CD8-positive, alpha-beta memory T cell (primary cell): ENCODE measurements around the gene SMURF1. TPM values are rescaled to one million over a fixed set of nuclear protein-coding genes. Genes with fewer than 3 reads are reported as not detected.

ENCODE experiments used
- CTCF ChIA-PET: fragments of 350-600 bp; sonication (Branson Sonifier 250); formaldehyde crosslinking; loops from one replicate; lab custom pipeline; 2021; ENCODE audit warnings: antibody characterized with exemption; lab: Charles Lee
- POLR2A ChIA-PET: fragments of 350-600 bp; sonication (Branson Sonifier 250); formaldehyde crosslinking; loops from one replicate; lab custom pipeline; 2021; ENCODE audit warnings: antibody characterized with exemption; lab: Charles Lee
- DNase-seq, 5 donors: peaks; one replicate each; pipeline versions ENCODE4 v3.0.0 to v3.0.0-alpha.2; 2020 to 2022; ENCODE audit warnings: mixed read lengths in 1 of 5
- H3K27ac ChIP-seq: one replicate; pipeline ENCODE4 v1.7.0; 2013; ENCODE audit warnings: low read depth, mild to moderate bottlenecking, low read length, moderate library complexity
- H3K27me3 ChIP-seq: 2 replicates; pipeline ENCODE4 v1.7.0; 2013; ENCODE audit warnings: low read length, mild to moderate bottlenecking; ENCODE audit not compliant: insufficient read depth, poor library complexity, severe bottlenecking
- H3K36me3 ChIP-seq: 2 replicates; pipeline ENCODE4 v1.7.0; 2013; ENCODE audit warnings: mild to moderate bottlenecking, low read length, moderate library complexity; ENCODE audit not compliant: insufficient read depth
- H3K4me1 ChIP-seq: 2 replicates; pipeline ENCODE4 v1.7.0; 2013; ENCODE audit warnings: mild to moderate bottlenecking, low read length, moderate library complexity; ENCODE audit not compliant: insufficient read depth
- H3K4me3 ChIP-seq: 2 replicates; pipeline ENCODE4 v1.7.0; 2013; ENCODE audit warnings: mild to moderate bottlenecking, low read length
- H3K9me3 ChIP-seq: 2 replicates; pipeline ENCODE4 v1.7.0; 2013; ENCODE audit warnings: mild to moderate bottlenecking, low read length
- H3K27ac Mint-ChIP-seq, 8 donors: one replicate each; pipeline ENCODE4 v1.8.0; 2020 to 2021; ENCODE audit warnings: mixed read lengths in 8 of 8, mild to moderate bottlenecking in 6 of 8, inconsistent platforms in 3 of 8, moderate library complexity in 3 of 8
- H3K27me3 Mint-ChIP-seq, 2 donors: one replicate each; pipeline ENCODE4 v1.8.0; 2020 to 2021; ENCODE audit warnings: mixed read lengths in 2 of 2, mild to moderate bottlenecking in 1 of 2, moderate library complexity in 1 of 2
- H3K36me3 Mint-ChIP-seq, 3 donors: one replicate each; pipeline ENCODE4 v1.8.0; 2020 to 2021; ENCODE audit warnings: mixed read lengths in 3 of 3, inconsistent platforms in 1 of 3, mild to moderate bottlenecking in 1 of 3
- H3K4me1 Mint-ChIP-seq, 3 donors: one replicate each; pipeline ENCODE4 v1.8.0; 2020 to 2021; ENCODE audit warnings: mixed read lengths in 3 of 3, inconsistent platforms in 1 of 3, mild to moderate bottlenecking in 1 of 3
- H3K4me3 Mint-ChIP-seq, 7 donors: one replicate each; pipeline ENCODE4 v1.8.0; 2020 to 2021; ENCODE audit warnings: mixed read lengths in 7 of 7, mild to moderate bottlenecking in 6 of 7, moderate library complexity in 4 of 7, inconsistent platforms in 2 of 7
- H3K9me3 Mint-ChIP-seq, 5 donors: one replicate each; pipeline ENCODE4 v1.8.0; 2020 to 2022; ENCODE audit warnings: mixed read lengths in 5 of 5, mild to moderate bottlenecking in 3 of 5, moderate library complexity in 2 of 5, inconsistent platforms in 1 of 5
- polyA plus RNA-seq: library from polyadenylated mRNA; unstranded; fragments of 300-500 nt; fragmentation: Illumina TruSeq; gene quantifications from one replicate; pipeline ENCODE4 v1.2.3, GENCODE V29; 2021
- total RNA-seq, 2 experiments: library from RNA; stranded (reverse); gene quantifications; one replicate each; pipeline ENCODE4 v1.2.3, GENCODE V29; 2021

SMURF1 gene
- total and polyA plus RNA-seq, 3 experiments from 2014 or later = 2.2 to 14.9 (median 14.8) TPM

DNA sequence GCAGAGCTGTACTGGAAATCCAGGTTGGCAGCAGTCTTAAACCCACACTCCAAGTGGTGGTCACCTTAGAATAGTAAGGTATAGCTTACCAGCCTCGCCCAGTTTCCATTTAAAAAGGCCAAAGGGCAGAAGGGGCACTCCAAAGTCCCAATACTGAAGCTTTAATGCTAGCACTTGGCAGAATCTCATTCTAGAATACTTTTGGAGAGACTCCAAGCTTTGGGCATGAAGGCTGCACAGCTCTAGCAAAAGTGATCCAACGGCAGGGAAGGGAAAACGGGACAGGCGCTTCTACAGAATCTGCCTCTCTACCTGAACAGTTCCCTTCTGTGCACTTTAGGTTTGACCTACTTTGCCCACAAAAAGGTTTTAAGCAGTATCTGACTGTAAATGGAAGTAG, 19.7 kb downstream of the SMURF1 start:
- Mint-ChIP-seq H3K27me3 (no peaks in the 10 kb centered on the region), H3K36me3 (peaks cover 11 to 18% (median 14%) of the 10 kb centered on the region in 3 donors), H3K4me3 (no peak overlapping the region), H3K9me3 (no peaks in the 10 kb centered on the region), H3K27ac (no peak overlapping the region), H3K4me1 (peaks cover 35 to 64% (median 53%) of the 10 kb centered on the region in 3 donors)
- no peaks in the 10 kb centered on the region for H3K9me3 ChIP-seq
- no peak overlapping the region for H3K4me3 ChIP-seq
- DNase-seq = no peak
- POLR2A ChIA-PET = no interaction called here
- CTCF ChIA-PET = no interaction called here
- no peaks in the 10 kb centered on the region for H3K36me3 ChIP-seq
- no peaks in the 10 kb centered on the region for H3K27me3 ChIP-seq
- H3K27ac ChIP-seq = no peak overlapping the region
- peaks cover 15% of the 10 kb centered on the region for H3K4me1 ChIP-seq

DNA sequence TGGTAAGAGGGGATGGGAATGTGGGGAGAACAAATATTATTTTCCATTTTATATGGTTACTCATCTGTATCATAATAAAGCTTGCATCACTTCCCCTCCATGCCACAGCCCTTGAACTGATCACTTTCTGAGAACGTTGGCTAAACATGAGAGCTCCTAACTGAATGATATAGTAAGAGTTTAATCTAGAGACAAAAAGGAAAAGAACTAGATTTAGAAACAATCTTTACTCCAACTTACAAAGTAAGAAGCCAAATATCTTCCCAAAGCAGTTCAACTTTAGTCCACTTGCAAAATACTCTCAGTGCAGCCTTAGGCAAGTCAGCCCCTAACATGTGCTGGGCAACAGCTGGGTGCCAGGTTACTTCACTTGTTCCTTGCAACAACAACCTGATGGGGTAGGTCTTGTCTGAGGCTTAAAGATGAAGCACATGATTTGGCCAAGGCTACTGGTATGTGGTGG, 20.3 kb downstream of the SMURF1 start:
- Mint-ChIP-seq H3K9me3 (no peaks in the 10 kb centered on the region), H3K4me3 (no peak overlapping the region), H3K27ac (peak overlapping the region in 1 of 8 donors; percentile 50), H3K4me1 (peaks cover 34 to 64% (median 58%) of the 10 kb centered on the region in 3 donors), H3K27me3 (no peaks in the 10 kb centered on the region), H3K36me3 (peaks cover 11 to 20% (median 17%) of the 10 kb centered on the region in 3 donors)
- H3K27ac ChIP-seq = no peak overlapping the region
- peaks cover 15% of the 10 kb centered on the region for H3K4me1 ChIP-seq
- H3K9me3 ChIP-seq = no peaks in the 10 kb centered on the region
- CTCF ChIA-PET = no interaction called here
- DNase-seq = no peak
- H3K4me3 ChIP-seq = no peak overlapping the region
- no peaks in the 10 kb centered on the region for H3K36me3 ChIP-seq
- POLR2A ChIA-PET = no interaction called here
- H3K27me3 ChIP-seq = no peaks in the 10 kb centered on the region

DNA sequence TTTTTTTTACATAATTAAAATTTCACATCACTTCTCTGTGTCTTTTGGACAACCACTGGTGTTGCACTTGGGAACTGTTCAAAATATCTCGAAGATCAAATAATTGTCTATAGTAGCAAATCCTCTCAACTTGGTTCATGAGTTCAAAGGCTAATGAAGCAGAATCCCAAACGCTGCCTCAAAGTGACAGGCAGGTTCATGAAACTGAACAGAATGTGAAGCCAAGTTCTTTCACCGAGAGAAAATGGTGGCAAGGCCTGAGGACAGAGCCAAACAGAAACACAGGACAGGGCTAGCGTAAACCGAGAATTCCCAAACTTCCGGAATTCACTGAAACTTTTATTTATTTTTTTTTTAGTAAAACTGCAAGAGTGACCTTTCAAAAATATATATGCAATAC, 21.1 kb downstream of the SMURF1 start:
- no peaks in the 10 kb centered on the region for H3K27me3 ChIP-seq
- POLR2A ChIA-PET = no interaction called here
- Mint-ChIP-seq H3K36me3 (peaks cover 17 to 26% (median 20%) of the 10 kb centered on the region in 3 donors), H3K4me1 (peaks cover 40 to 66% (median 65%) of the 10 kb centered on the region in 3 donors), H3K27ac (no peak overlapping the region), H3K9me3 (peaks cover 0 to 2% (median 0%) of the 10 kb centered on the region in 5 donors), H3K4me3 (no peak overlapping the region), H3K27me3 (no peaks in the 10 kb centered on the region)
- CTCF ChIA-PET = no interaction called here
- no peak overlapping the region for H3K27ac ChIP-seq
- no peaks in the 10 kb centered on the region for H3K9me3 ChIP-seq
- no peak overlapping the region for H3K4me3 ChIP-seq
- no peak for DNase-seq
- peaks cover 15% of the 10 kb centered on the region for H3K4me1 ChIP-seq
- H3K36me3 ChIP-seq = no peaks in the 10 kb centered on the region

DNA sequence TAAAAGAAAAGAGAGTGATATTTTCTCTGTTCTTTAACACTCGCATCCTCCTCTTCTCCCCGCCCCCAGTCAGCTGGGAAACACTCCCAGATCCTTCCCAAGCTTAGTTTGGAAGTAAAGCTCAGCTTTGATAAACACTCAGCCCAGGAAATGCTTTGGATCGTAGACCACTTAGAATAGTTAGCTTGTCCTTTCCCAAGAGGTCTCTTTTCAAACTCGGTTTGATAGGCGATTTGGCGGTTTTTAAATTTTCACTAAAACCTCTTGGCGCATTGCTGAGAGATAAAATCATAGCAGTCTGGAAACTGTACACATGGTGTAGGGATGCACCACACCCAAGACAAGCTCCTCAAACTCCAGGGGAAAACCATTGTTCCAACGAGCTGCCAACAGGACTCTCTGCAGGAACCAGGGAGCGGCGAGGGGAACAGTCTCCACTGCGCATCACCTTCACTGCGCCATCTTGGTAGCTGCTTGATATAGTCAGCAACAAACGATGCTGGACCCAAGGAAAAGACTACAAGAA, 22.3 kb downstream of the SMURF1 start:
- CTCF ChIA-PET = interaction anchor here (0.7 kb wide), 1 partner anchor 18 kb away, joined by 3 read pairs; no protein-coding TSS in a partner anchor
- H3K4me3 Mint-ChIP-seq = no peak overlapping the region
- H3K27ac Mint-ChIP-seq = peak overlapping the region in 1 of 8 donors; percentile 29
- no peak for DNase-seq
- Histone ChIP-seq H3K4me3 (no peak overlapping the region), H3K4me1 (peaks cover 15% of the 10 kb centered on the region), H3K27ac (no peak overlapping the region), H3K36me3 (no peaks in the 10 kb centered on the region), H3K27me3 (no peaks in the 10 kb centered on the region), H3K9me3 (no peaks in the 10 kb centered on the region)
- POLR2A ChIA-PET = no interaction called here
- H3K4me1 Mint-ChIP-seq = peaks cover 37 to 59% (median 57%) of the 10 kb centered on the region in 3 donors
- no peaks in the 10 kb centered on the region for H3K27me3 Mint-ChIP-seq
- peaks cover 17 to 31% (median 23%) of the 10 kb centered on the region in 3 donors for H3K36me3 Mint-ChIP-seq
- H3K9me3 Mint-ChIP-seq = peaks cover 0 to 3% (median 0%) of the 10 kb centered on the region in 5 donors

DNA sequence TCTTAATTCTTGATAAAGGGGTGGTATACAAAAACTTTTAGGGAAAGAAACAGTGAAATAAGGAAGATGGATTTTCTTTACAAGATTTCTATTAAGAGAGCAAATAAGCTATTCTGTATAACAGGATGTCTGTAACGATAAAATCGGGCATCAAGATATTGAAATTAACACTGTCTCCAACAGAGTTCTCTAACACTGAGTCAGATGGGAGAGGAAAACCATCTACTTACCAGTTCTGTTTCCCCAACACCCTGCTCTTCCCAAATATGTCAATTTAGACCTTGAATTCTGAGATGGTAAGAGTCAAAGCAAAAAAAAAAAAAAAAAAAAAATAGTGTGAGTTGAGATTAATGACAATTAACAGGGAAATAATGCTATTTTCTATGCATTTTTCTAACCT, 23.0 kb downstream of the SMURF1 start:
- no peaks in the 10 kb centered on the region for H3K9me3 ChIP-seq
- peaks cover 41 to 62% (median 62%) of the 10 kb centered on the region in 3 donors for H3K4me1 Mint-ChIP-seq
- peaks cover 14% of the 10 kb centered on the region for H3K4me1 ChIP-seq
- ChIA-PET CTCF (interaction anchor here (0.7 kb wide), 1 partner anchor 18 kb away, joined by 3 read pairs; no protein-coding TSS in a partner anchor), POLR2A (no interaction called here)
- H3K27me3 Mint-ChIP-seq = no peaks in the 10 kb centered on the region
- peaks cover 0 to 4% (median 0%) of the 10 kb centered on the region in 5 donors for H3K9me3 Mint-ChIP-seq
- no peak overlapping the region for H3K27ac Mint-ChIP-seq
- no peak overlapping the region for H3K27ac ChIP-seq
- H3K27me3 ChIP-seq = no peaks in the 10 kb centered on the region
- H3K36me3 ChIP-seq = no peaks in the 10 kb centered on the region
- H3K4me3 Mint-ChIP-seq = no peak overlapping the region
- no peak overlapping the region for H3K4me3 ChIP-seq
- H3K36me3 Mint-ChIP-seq = peaks cover 17 to 31% (median 24%) of the 10 kb centered on the region in 3 donors
- no peak for DNase-seq

DNA sequence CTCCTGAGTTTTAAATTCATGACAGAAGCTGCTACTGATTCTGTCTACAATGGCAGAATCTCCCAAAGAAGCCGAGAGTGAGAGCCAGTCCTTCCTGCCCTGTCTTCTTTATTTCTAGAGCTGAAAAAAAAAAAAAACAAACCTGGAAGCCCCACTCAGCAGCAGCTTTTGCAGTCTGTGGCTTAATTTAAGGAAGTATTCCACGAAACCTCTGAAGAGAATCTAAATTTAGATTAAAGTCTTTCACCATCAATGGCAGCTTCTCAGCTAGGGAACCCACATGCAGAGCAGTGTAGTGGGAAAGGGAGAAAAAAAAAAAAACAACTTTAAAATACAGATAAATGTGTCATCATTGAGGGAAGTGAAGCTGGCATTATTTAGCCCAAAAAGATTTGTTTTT, 23.4 kb downstream of the SMURF1 start:
- peaks cover 38 to 62% (median 62%) of the 10 kb centered on the region in 3 donors for H3K4me1 Mint-ChIP-seq
- H3K9me3 Mint-ChIP-seq = peaks cover 0 to 4% (median 0%) of the 10 kb centered on the region in 5 donors
- peaks cover 15 to 31% (median 24%) of the 10 kb centered on the region in 3 donors for H3K36me3 Mint-ChIP-seq
- no peaks in the 10 kb centered on the region for H3K27me3 Mint-ChIP-seq
- H3K27ac Mint-ChIP-seq = peak overlapping the region in 1 of 8 donors; percentile 83
- H3K36me3 ChIP-seq = no peaks in the 10 kb centered on the region
- POLR2A ChIA-PET = no interaction called here
- H3K4me1 ChIP-seq = peaks cover 10% of the 10 kb centered on the region
- no peaks in the 10 kb centered on the region for H3K9me3 ChIP-seq
- no peaks in the 10 kb centered on the region for H3K27me3 ChIP-seq
- CTCF ChIA-PET = no interaction called here
- no peak for DNase-seq
- H3K4me3 ChIP-seq = no peak overlapping the region
- H3K27ac ChIP-seq = no peak overlapping the region
- H3K4me3 Mint-ChIP-seq = no peak overlapping the region

DNA sequence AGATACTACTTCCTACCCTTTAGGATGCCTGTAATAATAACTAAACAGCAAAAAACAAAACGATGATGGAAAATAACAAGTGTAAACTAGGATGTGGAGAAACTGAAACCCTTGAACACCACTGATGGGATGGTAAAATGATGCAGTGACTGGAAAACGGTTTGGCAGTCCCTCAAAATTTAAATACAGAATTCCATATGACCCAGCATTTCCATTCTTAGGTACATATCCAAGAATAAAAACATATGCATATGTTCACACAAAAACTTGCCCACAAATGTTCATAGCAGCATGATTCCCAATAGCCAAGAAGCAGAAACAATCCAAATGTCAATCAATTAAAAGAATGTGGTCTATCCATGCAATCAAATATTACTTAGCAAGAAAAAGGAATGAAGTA, 25.8 kb downstream of the SMURF1 start:
- Histone ChIP-seq H3K4me3 (no peak overlapping the region), H3K27ac (no peak overlapping the region), H3K9me3 (no peaks in the 10 kb centered on the region), H3K4me1 (peaks cover 4% of the 10 kb centered on the region), H3K27me3 (no peaks in the 10 kb centered on the region), H3K36me3 (no peaks in the 10 kb centered on the region)
- no peak for DNase-seq
- Mint-ChIP-seq H3K4me3 (no peak overlapping the region), H3K9me3 (peaks cover 0 to 4% (median 2%) of the 10 kb centered on the region in 5 donors), H3K27ac (no peak overlapping the region), H3K36me3 (peaks cover 18 to 34% (median 31%) of the 10 kb centered on the region in 3 donors), H3K4me1 (peaks cover 29 to 63% (median 57%) of the 10 kb centered on the region in 3 donors), H3K27me3 (no peaks in the 10 kb centered on the region)
- ChIA-PET POLR2A (no interaction called here), CTCF (no interaction called here)

DNA sequence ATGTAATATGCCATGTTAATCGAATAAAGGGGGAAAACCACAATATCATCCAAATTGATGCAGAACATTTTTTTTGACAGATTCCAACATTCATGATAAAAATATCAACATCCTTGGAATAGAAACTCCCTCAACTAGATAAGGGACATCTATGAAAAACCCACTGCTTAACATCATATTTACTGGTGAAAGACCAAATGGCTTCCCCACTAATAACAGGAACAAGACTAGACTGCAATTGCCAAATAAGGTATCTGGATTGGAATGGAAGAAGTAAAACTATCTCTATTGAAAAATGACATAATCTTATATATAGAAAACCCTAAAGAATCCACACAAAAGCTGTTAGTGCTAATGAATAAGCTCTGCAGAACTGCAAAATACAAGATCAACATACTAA, 27.8 kb downstream of the SMURF1 start:
- DNase-seq = no peak
- H3K27ac Mint-ChIP-seq = peak overlapping the region in 1 of 8 donors; percentile 79
- Histone ChIP-seq H3K4me1 (peaks cover 15% of the 10 kb centered on the region), H3K4me3 (no peak overlapping the region), H3K27me3 (no peaks in the 10 kb centered on the region), H3K27ac (no peak overlapping the region), H3K9me3 (no peaks in the 10 kb centered on the region), H3K36me3 (no peaks in the 10 kb centered on the region)
- CTCF ChIA-PET = no interaction called here
- peaks cover 40 to 77% (median 68%) of the 10 kb centered on the region in 3 donors for H3K4me1 Mint-ChIP-seq
- peaks cover 16 to 33% (median 32%) of the 10 kb centered on the region in 3 donors for H3K36me3 Mint-ChIP-seq
- H3K27me3 Mint-ChIP-seq = no peaks in the 10 kb centered on the region
- H3K9me3 Mint-ChIP-seq = peaks cover 0 to 4% (median 2%) of the 10 kb centered on the region in 5 donors
- no peak overlapping the region for H3K4me3 Mint-ChIP-seq
- POLR2A ChIA-PET = no interaction called here
